Subcutaneous abdominal adipose tissue (tissue), 5 donors: ENCODE data around the gene SNED1.

Experiments used
- H3K27ac ChIP-seq: one replicate; pipeline ENCODE4 v1.7.0; 2013; ENCODE audit warnings: low read depth, mild to moderate bottlenecking, inconsistent platforms, low read length, moderate library complexity
- H3K27me3 ChIP-seq, 5 donors: one replicate each; pipeline ENCODE4 v1.7.0; 2013; ENCODE audit warnings: low read length in 5 of 5, inconsistent platforms in 1 of 5; ENCODE audit not compliant: control insufficient read depth in 5 of 5, insufficient read depth in 4 of 5
- H3K36me3 ChIP-seq, 5 donors: one replicate each; pipeline ENCODE4 v1.7.0; 2013; ENCODE audit warnings: low read length in 5 of 5; ENCODE audit not compliant: control insufficient read depth in 5 of 5, insufficient read depth in 5 of 5
- H3K4me1 ChIP-seq, 5 donors: one replicate each; pipeline ENCODE4 v1.7.0; 2013; ENCODE audit warnings: low read length in 5 of 5, mild to moderate bottlenecking in 3 of 5, moderate library complexity in 1 of 5; ENCODE audit not compliant: control insufficient read depth in 5 of 5, insufficient read depth in 5 of 5
- H3K4me3 ChIP-seq, 5 donors: one replicate each; pipeline ENCODE4 v1.7.0; 2013; ENCODE audit warnings: low read length in 5 of 5, low read depth in 1 of 5
- H3K9ac ChIP-seq, 5 donors: one replicate each; pipeline ENCODE4 v1.7.0; 2013; ENCODE audit warnings: low read length in 5 of 5, mild to moderate bottlenecking in 4 of 5, moderate library complexity in 3 of 5
- H3K9me3 ChIP-seq, 5 donors: one replicate each; pipeline ENCODE4 v1.7.0; 2013; ENCODE audit warnings: low read length in 5 of 5; ENCODE audit not compliant: control insufficient read depth in 5 of 5
- donor health status: healthy.
- donor health status: healthy.
- donor health status: healthy.
- donor health status: healthy.
- donor health status: healthy.

The SNED1 gene

DNA sequence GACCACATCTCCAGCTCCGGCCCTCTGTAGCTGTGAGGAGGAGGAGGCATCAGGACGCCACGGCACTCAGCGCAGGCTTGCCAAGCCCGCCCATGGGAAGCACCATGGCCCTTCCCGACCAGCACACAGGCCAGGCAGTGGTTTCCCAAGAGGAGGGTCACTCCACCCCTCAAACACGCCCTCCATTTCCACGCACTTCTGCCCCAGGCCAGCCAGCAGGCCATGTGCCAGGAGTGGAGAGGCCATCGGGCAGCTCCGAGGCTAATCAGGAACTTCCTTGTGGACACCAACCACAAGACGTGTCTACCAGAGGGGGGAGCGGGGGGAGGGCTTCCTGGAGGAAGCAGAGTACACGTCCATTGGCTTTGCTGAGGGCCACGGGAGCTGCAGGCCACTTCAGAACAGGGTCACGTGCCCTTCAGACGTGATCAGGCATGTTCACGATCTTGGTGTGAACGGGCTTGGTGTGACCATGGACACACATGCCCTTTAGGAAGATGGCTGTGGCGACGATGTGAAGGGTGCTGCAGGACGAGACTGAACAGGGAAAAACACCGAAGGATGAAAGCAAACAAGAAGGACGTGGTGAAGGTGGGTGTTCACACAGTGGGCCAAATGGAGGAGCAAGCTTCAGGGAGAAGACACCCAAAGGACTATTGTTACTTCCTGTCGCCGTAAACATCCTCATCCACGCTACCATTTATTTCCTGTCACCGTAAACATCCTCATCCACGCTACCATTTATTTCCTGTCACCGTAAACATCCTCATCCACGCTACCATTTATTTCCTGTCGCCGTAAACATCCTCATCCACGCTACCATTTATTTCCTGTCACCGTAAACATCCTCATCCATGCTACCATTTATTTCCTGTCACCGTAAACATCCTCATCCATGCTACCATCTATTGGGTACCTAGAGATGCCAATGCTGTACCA lies 110.1 kb downstream of the SNED1 start:
- Histone ChIP-seq H3K27ac (no peak overlapping the region), H3K9ac (no peak overlapping the region), H3K27me3 (no peaks in the 10 kb centered on the region), H3K9me3 (no peaks in the 10 kb centered on the region), H3K4me1 (peaks cover under 1 to 13% (median 4%) of the 10 kb centered on the region in 5 donors), H3K4me3 (peak overlapping the region in 2 of 5 donors; percentile 0 to 11), H3K36me3 (no peaks in the 10 kb centered on the region)

GRCh38 chr2:241109210-241110088 lies 111.0 kb downstream of the SNED1 start:
- Histone ChIP-seq H3K9ac (no peak overlapping the region), H3K27ac (no peak overlapping the region), H3K4me3 (no peak overlapping the region)

GRCh38 chr2:241110089-241110606 lies 111.7 kb downstream of the SNED1 start:
- Histone ChIP-seq H3K4me3 (no peak overlapping the region), H3K9me3 (no peaks in the 10 kb centered on the region), H3K9ac (no peak overlapping the region), H3K27me3 (no peaks in the 10 kb centered on the region), H3K4me1 (peaks cover 0 to 13% (median 4%) of the 10 kb centered on the region in 5 donors), H3K27ac (no peak overlapping the region), H3K36me3 (peaks cover 0 to 5% (median 0%) of the 10 kb centered on the region in 5 donors)

More at GRCh38 chr2:241109210-241110088, 111.0 kb downstream of the SNED1 start:
- Histone ChIP-seq H3K36me3 (peaks cover 0 to under 1% (median 0%) of the 10 kb centered on the region in 5 donors), H3K9me3 (no peaks in the 10 kb centered on the region), H3K4me1 (peaks cover 0 to 13% (median 4%) of the 10 kb centered on the region in 5 donors), H3K27me3 (no peaks in the 10 kb centered on the region)

GRCh38 chr2:241110607-241111439 lies 112.4 kb downstream of the SNED1 start:
- Histone ChIP-seq H3K9me3 (no peaks in the 10 kb centered on the region), H3K27me3 (no peaks in the 10 kb centered on the region), H3K4me1 (peaks cover 0 to 13% (median 2%) of the 10 kb centered on the region in 5 donors), H3K4me3 (no peak overlapping the region), H3K36me3 (peaks cover 0 to 6% (median 0%) of the 10 kb centered on the region in 5 donors), H3K27ac (no peak overlapping the region), H3K9ac (no peak overlapping the region)

GRCh38 chr2:241111440-241111805 lies 113.0 kb downstream of the SNED1 start:
- H3K27me3 ChIP-seq: no peaks in the 10 kb centered on the region
- peaks cover 0 to 13% (median 2%) of the 10 kb centered on the region in 5 donors for H3K4me1 ChIP-seq
- no peak overlapping the region for H3K4me3 ChIP-seq

GRCh38 chr2:241112046-241112445 lies 113.6 kb downstream of the SNED1 start:
- Histone ChIP-seq H3K9ac (no peak overlapping the region), H3K4me3 (no peak overlapping the region)

More at GRCh38 chr2:241111440-241111805, 113.0 kb downstream of the SNED1 start:
- H3K27ac ChIP-seq: no peak overlapping the region
- no peaks in the 10 kb centered on the region for H3K9me3 ChIP-seq
- H3K36me3 ChIP-seq: peaks cover 0 to 7% (median 0%) of the 10 kb centered on the region in 5 donors
- no peak overlapping the region for H3K9ac ChIP-seq

DNA sequence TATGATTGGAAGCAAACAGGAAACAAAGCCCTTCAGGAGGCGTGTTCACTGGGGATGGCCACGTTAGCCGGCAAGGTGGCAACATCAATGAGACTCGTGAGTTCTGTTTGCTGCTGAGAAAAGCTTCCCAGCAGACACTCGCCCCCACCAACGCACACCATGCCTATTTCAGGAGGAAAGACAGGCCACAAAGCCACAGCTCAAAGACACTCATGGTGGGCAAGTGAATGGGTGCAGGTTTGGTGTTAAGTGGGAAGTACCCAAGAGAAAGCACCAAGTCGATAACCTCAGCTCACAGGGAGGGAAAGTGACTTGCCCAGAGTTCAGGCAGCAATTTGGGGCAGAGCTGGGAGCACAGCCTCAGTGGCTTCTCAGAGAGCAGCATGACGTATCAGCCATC lies 114.2 kb downstream of the SNED1 start:
- Histone ChIP-seq H3K27ac (no peak overlapping the region), H3K27me3 (no peaks in the 10 kb centered on the region), H3K4me1 (peaks cover 0 to 13% (median 2%) of the 10 kb centered on the region in 5 donors)

More at GRCh38 chr2:241112046-241112445, 113.6 kb downstream of the SNED1 start:
- Histone ChIP-seq H3K4me1 (peaks cover 0 to 13% (median 2%) of the 10 kb centered on the region in 5 donors), H3K27ac (no peak overlapping the region), H3K36me3 (peaks cover 0 to 11% (median 0%) of the 10 kb centered on the region in 5 donors), H3K27me3 (no peaks in the 10 kb centered on the region), H3K9me3 (no peaks in the 10 kb centered on the region)

GRCh38 chr2:241114836-241115235 lies 116.4 kb downstream of the SNED1 start:
- Histone ChIP-seq H3K36me3 (peaks cover 0 to 11% (median 0%) of the 10 kb centered on the region in 5 donors), H3K27ac (no peak overlapping the region)

More for the DNA sequence above, 114.2 kb downstream of the SNED1 start:
- no peak overlapping the region for H3K4me3 ChIP-seq
- H3K9me3 ChIP-seq: no peaks in the 10 kb centered on the region
- H3K9ac ChIP-seq: no peak overlapping the region
- H3K36me3 ChIP-seq: peaks cover 0 to 11% (median 0%) of the 10 kb centered on the region in 5 donors

GRCh38 chr2:241115361-241115760 lies 116.9 kb downstream of the SNED1 start:
- Histone ChIP-seq H3K9ac (no peak overlapping the region), H3K4me1 (no peaks in the 10 kb centered on the region), H3K4me3 (no peak overlapping the region), H3K27ac (no peak overlapping the region), H3K36me3 (peaks cover 0 to 11% (median 0%) of the 10 kb centered on the region in 5 donors), H3K9me3 (no peaks in the 10 kb centered on the region), H3K27me3 (no peaks in the 10 kb centered on the region)

More at GRCh38 chr2:241114836-241115235, 116.4 kb downstream of the SNED1 start:
- Histone ChIP-seq H3K9ac (no peak overlapping the region), H3K27me3 (no peaks in the 10 kb centered on the region), H3K4me1 (no peaks in the 10 kb centered on the region), H3K9me3 (no peaks in the 10 kb centered on the region), H3K4me3 (no peak overlapping the region)
